T-helper 22 cell (primary cell): ENCODE results near the gene CFAP251.
A peak's percentile ranks its signal among the peaks of the same experiment; 100 is the strongest.
"Not testable (repeated sequence)": the region's sequence is repeated elsewhere in the genome, so short reads cannot be mapped to it uniquely, and the experiment has no call there.

ENCODE experiments used
- DNase-seq: peaks from one replicate; pipeline ENCODE4 v3.0.0-alpha.2; 2020; ENCODE audit warnings: low read depth

Gene CFAP251, protein sequence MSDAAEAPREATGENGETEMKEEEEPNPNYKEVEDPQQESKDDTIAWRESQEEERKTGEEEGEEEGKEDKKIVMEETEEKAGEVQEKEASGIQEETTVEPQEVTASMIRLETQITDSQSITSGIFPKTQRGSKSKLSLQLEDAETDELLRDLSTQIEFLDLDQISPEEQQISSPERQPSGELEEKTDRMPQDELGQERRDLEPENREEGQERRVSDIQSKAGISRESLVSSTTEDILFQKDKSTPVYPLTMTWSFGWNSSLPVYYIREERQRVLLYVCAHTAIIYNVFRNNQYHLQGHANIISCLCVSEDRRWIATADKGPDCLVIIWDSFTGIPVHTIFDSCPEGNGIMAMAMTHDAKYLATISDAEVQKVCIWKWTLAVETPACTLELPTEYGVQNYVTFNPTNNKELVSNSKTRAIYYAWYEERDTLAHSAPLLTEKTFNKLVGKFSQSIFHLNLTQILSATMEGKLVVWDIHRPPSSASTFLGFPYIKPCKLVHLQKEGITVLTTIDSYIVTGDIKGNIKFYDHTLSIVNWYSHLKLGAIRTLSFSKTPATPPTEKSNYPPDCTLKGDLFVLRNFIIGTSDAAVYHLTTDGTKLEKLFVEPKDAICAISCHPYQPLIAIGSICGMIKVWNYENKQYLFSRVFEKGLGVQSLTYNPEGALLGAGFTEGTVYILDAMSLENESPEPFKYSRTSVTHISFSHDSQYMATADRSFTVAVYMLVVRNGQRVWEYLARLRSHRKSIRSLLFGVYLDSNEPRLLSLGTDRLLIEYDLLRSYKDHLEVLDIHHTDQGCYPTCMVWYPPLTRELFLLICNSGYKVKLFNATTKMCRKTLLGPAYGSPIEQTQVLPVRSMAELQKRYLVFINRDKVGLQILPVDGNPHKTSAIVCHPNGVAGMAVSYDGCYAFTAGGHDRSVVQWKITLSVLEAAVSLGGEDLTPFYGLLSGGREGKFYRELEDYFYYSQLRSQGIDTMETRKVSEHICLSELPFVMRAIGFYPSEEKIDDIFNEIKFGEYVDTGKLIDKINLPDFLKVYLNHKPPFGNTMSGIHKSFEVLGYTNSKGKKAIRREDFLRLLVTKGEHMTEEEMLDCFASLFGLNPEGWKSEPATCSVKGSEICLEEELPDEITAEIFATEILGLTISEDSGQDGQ

DNA sequence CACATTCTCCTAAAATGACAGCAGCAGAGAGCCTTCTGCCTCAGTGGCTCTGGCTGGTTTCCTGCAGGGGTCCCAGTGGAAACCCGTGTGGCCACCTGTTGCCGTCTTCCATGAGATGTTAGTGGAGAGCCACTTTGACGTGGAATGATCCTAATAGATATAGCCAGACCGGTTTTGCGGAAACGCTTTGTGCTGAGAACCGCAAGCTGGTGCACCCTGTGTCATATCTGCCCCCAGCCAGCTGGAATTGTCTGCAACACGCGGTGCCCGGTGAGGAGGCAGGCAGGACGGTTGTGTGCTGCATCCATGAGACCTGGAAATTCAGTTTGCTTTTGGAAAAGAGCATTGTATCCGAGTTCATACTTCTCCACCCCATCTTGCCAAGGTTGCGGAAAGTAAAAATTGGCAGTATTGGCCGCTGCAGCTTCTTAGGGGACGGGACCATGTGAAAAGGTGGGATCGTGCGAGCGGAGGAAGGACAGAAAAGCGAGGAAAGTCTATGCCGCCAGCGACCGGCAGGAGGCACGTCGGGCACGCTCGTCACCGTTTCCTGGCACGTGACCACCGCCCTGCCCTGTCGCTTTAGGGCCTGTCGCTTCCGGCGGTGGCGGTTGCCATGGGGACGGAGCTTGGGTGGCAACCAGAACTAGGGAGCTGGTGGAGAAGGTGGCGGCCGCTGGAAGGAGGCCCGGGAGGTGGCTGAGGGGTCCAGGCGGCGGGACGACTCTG, at the start of gene CFAP251:
Gene CFAP251 (plus strand): TSS at position 643 of the 729 bp plus-strand sequence. CDS start 2,714 bp downstream, outside the sequence.
- peak; percentile 97 for DNase-seq

DNA sequence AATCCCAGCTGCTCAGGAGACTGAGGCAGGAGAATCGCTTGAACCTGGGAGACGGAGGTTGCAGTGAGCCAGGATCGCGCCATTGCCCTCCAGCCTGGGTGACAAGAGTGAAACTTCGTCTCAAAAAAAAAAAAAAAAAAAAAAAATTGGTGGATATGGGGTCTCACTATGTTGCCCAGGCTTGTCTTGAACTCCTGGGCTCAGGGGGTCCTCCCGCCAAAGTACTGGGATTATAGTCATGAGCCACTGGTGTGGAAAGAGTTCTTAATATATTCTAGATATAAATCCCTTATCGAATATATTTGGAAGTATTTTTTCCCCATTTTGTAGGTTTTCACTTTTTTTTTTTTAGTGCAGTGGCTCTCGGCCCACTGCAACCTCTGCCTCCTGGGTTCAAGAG, 49.2 kb upstream of the CFAP251 start:
- DNase-seq, result not testable (repeated sequence)

DNA sequence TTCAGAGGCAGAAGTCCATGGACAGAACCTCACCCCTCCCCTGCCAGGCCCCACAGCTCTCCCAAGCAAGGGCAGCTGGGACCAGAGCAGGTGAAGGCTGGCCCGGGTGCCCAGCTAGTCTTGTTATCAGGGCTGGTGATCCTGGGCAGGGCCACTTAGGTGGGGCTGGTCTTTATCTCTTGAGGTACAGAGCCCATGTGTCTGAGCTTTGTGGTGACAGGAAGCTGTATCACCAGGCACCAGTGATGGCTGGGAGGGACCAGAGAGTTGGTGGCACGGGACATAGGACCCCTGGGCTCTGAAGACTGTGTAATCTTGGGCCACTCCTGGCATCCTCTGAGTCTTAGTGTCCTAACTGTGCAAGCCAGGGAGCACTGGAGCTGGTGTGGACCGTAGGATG, 46.9 kb upstream of the CFAP251 start:
- DNase-seq, result no peak

DNA sequence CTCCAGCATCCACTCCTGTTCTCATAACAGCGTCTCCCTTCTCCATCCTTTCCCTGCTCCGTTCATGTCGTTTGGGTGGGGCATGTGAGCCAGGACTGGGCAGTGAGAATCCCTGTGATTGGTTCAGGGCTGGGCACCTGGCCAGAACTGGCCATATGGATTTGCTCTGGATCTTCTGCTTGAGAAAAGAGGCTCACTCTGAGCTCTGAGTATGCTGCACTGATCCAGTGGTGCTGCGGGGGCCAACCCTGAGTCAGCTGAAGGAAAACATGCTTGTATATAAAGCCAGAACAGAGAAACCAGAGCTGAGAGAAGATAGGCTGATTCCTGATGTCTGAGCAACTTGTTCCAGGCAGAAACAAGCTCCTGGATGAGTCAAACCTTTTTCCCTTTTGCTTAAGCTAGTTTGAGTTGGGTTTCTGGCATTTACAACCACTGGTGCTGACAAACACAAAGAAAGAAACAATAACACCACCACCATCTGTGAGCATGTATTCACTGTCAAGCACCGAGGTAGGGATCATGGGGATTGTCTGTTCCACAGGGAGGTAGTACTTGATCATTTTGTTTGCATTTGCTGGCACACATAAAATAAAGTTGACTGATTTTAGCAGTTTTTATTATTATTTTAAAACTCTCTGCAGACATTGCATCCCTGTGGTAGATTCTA, 45.7 kb upstream of the CFAP251 start:
- no peak for DNase-seq

DNA sequence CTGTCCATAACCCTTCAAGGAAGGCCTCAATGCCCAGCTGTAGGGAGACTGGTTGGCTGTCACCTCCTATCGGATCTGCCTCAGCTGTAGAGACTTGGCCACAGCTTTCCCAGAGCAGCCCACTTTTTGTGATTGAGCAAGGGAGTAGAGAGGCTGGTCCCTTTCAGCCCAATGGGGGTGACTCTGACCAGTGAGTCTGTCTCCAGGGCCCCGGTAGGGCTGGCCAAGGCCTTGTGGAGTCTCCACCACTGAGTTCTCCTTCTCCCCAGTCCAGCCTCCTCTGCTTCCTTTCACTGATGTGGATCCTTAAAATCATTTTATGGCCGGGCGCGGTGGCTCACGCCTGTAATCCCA, 45.2 kb upstream of the CFAP251 start:
- DNase-seq, result no peak

DNA sequence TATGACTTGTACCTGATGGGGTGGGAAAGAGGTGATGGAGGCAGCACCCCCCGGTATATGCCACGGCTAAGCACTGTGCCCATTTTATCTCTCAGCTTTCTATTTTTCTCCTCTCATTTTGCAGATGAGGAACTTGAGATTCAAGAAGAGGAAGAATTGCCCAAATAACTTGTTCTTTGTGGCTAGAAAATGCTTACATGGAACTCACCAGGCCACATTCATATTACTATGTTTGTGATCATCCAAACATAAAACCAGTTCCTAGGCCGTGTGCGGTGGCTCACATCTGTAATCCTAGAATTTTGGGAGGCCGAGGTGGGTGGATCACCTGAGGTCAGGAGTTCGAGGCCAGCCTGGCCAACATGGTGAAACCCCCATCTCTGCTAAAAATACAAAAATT, 44.3 kb upstream of the CFAP251 start:
- no peak for DNase-seq

DNA sequence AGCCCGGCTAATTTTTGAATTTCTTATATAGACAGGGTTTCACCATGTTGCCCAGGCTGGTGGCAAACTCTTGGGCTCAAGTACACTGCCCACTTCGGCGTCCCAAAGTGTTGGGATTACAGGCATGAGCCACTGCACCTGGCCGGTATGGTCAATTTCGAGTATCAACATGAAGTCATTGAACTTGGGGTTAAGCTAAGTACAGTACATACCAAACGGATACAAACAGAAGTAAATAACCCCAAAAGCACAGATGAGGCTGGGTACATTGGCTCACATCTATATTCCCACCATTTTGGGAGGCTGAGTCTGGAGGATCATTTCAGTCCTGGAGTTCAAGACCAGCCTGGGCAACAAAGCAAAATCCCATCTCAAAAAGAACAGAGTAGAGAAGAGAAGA, 42.8 kb upstream of the CFAP251 start:
- no peak for DNase-seq

DNA sequence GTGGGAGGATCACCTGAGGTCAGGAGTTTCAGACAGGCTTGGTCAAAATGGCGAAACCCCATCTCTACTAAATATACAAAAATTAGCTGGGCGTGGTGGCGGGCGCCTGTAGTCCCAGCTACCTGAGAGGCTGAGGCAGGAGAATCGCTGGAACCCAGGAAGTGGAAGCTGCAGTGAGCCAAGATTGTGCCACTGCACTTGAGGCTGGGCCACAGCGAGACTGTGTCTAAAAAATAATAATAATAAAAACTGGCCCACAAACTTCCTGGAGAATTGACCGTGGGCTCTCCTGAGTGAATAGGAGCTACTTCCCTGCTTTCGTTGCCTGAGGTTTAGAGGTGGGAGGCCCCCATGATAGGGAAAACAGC, 42.3 kb upstream of the CFAP251 start:
- DNase-seq, result not testable (repeated sequence)

DNA sequence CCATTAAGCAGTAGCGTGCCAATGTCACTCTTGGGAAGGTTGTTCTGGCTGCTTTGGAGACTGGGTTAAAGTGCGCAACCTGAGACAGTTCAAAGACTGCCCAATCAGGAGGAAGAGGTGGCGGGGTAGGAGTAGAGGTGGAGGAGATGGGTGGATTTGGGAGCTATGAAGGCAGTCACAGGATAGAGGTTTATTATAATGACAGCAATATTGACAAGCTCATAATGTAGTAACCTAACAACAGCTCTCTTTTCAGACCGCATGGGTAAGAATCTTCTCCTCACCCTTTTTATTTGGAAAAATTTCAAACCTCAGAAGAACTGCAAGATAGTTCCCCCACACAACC, 35.1 kb upstream of the CFAP251 start:
- DNase-seq, result no peak

DNA sequence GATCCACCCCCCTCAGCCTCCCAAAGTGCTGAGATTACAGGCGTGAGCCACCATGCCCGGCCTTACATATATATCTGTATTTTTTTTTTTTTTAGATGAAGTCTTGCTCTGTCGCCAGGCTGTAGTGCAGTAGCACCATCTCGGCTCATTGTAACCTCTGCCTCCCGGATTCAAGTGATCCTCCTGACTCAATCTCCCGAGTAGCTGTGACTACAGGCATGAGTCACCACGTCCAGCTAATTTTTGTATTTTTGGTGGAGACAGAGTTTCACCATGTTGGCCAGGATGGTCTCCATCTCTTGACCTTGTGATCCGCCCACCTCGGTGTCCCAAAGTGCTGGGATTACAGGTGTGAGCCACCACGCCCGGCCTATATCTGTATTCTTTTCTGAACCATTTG, 33.3 kb upstream of the CFAP251 start:
- DNase-seq, result not testable (repeated sequence)

DNA sequence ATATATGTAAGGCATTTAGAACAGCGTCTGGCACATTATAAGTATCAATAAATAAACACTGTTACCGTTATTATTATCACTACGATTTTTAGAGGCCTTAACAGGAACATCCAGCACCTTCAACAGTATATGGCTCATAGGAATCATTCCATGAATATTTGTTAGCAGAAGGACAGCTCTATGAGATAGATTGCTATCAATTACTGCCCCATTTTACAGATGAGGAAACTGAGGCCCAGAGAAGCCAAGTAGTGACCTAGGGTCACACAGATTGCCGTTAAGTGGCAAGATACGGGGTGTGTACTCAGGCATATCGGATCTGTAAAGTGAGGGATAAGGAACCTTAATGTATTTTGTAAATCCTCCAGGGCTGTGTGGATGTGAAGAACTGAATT, 30.3 kb upstream of the CFAP251 start:
- no peak for DNase-seq

DNA sequence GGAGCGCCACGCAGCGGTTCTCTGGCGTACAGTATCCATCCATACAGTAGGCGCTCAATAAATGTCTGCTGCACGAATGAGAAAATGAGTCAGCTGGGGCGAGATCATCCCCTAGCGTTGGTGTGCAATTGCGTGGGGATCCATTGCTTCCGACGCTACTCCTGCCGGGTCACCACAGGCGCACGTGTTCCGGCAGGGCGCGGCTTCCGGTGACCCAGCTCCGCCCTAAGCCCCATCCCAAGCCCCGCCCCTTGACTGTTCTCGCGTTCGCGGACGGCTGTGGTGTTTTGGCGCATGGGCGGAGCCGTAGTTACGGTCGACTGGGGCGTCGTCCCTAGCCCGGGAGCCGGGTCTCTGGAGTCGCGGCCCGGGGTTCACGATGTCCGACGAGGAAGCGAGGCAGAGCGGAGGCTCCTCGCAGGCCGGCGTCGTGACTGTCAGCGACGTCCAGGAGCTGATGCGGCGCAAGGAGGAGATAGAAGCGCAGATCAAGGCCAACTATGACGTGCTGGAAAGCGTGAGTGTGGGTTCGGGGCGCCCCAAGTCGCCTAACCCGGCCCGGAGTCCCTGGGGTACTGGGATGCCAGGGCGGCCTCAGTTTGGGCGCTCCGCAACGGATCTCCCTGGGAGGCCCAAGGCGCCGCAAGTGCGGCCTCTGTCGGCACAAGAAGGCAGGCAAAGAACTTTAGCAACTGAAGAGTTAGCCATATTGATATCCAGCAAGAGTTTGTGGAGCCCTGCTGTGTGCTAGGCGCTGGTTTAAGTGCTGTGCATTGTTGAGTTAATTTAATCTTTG, 29.7 kb upstream of the CFAP251 start, which contains the start of gene PSMD9:
Gene PSMD9 (plus strand): TSS at position 313 of the 796 bp plus-strand sequence. CDS start 67 bp downstream, at position 380.
- DNase-seq, result peak; percentile 96

DNA sequence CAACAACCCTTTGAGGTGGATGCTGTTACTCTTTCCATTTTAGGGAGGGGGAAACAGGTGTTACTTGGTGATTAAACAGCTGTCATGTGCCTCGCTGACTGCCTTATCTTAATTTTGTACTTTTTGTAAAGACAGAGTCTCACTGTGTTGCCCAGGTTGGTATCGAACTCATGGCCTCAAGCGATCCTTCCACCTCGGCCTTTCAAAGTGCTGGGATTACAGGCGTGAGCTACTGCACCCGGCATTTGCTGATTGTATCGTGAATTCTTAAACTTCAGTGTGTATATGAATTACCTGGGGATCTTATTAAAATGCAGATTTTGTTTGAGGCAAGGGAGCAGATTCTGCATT, 29.1 kb upstream of the CFAP251 start:
- no peak for DNase-seq

DNA sequence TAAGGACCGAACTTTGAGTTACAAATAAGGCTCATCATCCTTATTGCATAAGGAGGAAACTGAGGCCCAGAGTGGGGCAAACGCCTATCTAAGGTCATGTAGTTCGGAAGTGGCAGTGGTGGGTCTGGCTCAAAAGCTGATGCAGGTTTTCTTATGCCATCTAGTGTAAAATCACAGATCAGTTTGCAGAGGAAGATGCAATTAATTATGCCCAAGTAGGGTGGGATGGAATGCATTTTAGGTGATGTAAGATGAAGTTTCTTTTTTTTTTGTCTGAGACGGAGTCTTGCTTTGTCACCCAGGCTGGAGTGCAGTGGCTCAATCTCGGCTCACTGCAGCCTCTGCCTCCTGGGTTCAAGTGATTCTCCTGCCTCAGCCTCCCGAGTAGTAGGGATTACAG, 28.7 kb upstream of the CFAP251 start:
- not testable (repeated sequence) for DNase-seq

DNA sequence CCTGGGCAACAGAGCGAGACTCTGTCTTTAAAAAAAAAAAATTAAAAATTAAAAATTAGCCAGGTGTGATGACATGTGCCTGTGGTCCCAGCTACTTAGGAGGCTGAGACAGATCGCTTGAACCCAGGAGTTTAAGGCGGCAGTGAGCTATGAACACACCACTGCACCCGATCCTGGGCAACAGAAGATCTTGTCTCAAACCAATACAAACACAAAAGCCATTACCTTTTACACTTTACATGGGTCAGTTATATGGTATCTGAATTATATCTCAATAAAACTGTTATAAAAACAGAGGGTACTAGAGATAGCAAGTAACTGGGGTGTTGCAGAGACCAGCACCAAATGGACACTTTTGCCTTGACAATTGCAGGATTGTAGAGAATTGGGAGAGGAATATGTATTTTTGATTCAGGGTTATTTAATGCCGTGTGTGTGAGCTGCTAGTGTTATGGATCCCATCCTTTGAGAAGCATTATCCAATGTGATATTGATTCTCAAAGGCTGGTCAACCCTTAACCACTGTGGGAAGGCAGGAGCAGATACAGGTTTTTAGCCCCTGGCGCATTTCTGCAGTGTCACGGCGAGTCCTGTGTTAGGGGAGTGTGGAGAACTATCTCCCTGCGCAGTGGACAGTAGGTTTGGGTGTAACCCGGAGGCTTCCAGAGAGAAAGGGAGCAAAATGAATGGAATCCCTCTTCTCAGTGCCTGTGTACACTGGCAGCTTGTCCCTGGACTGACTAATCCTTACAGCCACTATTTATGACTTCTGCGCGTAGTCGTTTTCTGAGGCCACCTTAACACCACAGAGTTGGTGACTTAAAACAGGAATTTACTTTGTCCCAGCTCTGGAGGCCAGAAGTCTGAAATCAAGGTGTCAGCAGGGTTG, 25.5 kb upstream of the CFAP251 start:
- no peak for DNase-seq

DNA sequence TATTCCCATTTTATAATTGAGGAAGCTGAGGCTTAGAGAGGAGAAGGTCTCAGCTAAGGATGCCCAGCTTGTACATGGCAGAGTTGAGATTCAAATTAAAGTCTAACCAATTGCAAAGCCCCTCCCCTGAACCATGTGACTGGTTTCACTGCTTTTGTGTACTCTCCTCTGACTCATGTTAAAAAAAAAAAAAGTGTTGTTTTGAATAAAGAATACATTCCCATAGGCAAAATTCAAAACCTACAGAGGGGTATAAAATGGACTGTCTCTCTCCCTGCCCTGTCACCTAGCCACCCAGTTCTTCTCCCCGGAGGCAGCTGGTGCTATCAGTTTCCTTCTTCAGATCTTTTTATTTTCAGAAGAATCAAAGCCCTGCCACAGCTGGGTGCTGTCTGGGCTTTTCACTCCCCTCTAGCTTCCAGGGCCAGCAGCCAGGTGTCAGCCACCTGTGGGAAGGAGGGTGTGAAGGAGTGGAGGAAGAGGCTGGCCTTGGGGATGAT, 24.4 kb upstream of the CFAP251 start:
- DNase-seq, result no peak

DNA sequence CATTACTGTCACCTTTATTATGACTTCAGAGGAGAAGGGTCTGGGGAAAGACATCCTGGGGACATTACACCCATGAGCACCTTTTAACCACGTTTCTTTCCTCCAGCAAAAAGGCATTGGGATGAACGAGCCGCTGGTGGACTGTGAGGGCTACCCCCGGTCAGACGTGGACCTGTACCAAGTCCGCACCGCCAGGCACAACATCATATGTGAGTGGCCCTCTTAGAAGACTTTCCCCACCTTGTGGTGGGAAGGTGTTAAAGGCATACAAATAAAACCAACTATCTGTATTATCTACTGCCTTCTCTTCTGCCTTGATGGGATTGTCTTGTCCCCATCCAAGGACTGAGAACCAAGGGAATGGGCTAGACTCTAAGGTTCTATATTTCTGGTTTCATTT, 23.8 kb upstream of the CFAP251 start:
- DNase-seq, result no peak

DNA sequence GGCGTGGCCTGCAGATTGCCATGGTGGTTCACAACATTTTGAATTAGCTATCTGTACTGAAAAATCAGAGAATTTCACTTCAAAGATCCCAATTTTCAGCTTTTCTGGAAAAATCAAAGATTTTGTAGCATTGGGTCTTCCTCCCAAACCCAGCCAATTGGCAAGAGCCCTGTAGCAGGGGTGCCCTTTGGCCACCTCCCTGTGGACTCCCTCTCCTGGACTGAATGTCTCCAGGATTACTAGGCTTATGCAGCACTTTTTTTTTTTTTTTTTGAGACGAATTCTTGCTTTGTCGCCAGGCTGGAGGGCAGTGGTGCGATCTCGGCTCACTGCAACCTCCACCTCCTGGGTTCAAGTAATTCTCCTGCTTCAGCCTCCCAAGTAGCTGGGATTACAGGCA, 20.1 kb upstream of the CFAP251 start:
- DNase-seq, result no peak

DNA sequence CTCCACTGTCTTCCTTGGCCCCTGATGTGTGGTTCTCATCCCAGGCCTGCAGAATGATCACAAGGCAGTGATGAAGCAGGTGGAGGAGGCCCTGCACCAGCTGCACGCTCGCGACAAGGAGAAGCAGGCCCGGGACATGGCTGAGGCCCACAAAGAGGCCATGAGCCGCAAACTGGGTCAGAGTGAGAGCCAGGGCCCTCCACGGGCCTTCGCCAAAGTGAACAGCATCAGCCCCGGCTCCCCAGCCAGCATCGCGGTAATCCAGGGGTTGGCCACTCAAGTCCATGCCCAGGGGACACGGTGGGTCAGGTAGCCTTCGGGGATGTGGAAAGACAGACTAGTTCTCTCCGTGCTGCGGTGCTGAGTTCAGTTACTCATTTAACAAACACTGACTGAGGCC, 18.8 kb upstream of the CFAP251 start:
- DNase-seq, result no peak

DNA sequence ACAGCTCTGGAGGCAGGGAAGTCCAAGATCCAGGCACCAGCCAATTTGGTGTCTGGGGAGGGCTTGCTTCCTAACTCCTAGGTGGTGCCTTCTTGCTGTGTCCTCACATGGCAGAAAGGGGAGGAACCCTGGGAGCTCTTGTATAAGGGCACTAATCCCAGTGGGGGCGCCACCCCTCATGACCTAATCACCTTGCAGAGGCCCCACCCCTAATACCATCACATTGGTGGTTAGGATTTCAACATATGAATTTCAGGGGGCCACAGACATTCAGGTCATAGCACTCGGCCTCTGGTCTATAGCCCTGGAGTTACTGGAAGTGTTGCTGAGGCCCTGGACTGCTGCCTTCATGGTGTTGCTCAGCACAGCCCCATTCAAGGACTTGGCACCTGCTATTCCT, 15.2 kb upstream of the CFAP251 start:
- no peak for DNase-seq
